RPMI8226 (cell line): ENCODE results near the gene LAMA1.
"Not testable (repeated sequence)": the region's sequence is repeated elsewhere in the genome, so short reads cannot be mapped to it uniquely, and the experiment has no call there.

ENCODE experiments used
- DNase-seq: peaks from one replicate; pipeline ENCODE4 v3.0.0-alpha.2; 2015

LAMA1 gene, protein sequence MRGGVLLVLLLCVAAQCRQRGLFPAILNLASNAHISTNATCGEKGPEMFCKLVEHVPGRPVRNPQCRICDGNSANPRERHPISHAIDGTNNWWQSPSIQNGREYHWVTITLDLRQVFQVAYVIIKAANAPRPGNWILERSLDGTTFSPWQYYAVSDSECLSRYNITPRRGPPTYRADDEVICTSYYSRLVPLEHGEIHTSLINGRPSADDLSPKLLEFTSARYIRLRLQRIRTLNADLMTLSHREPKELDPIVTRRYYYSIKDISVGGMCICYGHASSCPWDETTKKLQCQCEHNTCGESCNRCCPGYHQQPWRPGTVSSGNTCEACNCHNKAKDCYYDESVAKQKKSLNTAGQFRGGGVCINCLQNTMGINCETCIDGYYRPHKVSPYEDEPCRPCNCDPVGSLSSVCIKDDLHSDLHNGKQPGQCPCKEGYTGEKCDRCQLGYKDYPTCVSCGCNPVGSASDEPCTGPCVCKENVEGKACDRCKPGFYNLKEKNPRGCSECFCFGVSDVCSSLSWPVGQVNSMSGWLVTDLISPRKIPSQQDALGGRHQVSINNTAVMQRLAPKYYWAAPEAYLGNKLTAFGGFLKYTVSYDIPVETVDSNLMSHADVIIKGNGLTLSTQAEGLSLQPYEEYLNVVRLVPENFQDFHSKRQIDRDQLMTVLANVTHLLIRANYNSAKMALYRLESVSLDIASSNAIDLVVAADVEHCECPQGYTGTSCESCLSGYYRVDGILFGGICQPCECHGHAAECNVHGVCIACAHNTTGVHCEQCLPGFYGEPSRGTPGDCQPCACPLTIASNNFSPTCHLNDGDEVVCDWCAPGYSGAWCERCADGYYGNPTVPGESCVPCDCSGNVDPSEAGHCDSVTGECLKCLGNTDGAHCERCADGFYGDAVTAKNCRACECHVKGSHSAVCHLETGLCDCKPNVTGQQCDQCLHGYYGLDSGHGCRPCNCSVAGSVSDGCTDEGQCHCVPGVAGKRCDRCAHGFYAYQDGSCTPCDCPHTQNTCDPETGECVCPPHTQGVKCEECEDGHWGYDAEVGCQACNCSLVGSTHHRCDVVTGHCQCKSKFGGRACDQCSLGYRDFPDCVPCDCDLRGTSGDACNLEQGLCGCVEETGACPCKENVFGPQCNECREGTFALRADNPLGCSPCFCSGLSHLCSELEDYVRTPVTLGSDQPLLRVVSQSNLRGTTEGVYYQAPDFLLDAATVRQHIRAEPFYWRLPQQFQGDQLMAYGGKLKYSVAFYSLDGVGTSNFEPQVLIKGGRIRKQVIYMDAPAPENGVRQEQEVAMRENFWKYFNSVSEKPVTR (N-terminal part only)

DNA sequence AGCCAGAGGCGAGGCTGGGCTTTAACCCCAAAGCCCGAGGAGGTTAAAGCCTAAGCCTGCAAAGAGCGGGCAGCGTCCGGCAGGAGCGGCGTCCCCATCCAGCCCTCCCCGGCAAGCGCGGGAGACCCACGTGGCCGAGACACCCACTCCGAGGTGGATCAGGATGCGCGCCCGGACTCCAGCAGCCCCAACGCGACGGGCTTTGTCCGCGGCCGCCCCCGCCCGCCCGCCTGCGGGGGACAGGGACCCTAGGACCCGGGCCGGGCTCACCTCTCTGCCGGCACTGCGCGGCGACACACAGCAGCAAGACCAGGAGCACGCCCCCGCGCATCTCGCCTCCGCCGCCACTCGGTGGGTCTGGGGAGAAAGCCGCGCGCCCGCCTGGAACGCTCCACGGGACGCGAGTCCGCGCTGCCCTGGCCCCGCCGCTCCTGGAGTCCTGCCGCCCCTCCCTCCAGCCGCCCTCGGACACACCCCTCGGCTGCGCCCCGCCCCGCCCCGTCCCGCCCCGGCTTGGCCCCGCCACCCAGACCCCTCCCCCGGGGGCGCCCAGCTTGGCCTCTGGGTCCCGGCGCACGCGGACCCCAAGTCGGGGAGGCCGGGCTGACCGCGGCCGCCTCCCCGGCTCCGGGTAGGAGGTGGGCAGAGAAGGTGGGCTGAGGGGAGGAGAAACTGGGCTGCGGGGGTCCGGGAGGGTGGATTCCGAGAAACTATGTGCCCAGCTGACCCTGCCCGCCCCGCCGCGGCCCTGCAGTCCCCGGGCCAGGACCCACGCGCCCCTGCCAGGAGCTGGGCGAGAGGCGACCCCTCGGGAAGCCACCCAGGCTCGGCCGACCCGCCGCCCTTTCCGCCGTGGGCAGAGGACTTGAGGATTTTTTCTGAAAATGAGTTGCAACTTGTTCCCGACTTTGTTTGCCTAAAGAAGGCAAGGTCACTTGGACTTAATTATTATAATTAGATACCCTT is at the start of gene LAMA1:
Gene LAMA1, minus strand, starts transcription at position 408 of the 966 bp plus-strand sequence. Its CDS starts 77 bp downstream, at position 331.
- DNase-seq = no peak

GRCh38 chr18:7165846-7166393 is 48.3 kb upstream of the LAMA1 start:
- DNase-seq = no peak

DNA sequence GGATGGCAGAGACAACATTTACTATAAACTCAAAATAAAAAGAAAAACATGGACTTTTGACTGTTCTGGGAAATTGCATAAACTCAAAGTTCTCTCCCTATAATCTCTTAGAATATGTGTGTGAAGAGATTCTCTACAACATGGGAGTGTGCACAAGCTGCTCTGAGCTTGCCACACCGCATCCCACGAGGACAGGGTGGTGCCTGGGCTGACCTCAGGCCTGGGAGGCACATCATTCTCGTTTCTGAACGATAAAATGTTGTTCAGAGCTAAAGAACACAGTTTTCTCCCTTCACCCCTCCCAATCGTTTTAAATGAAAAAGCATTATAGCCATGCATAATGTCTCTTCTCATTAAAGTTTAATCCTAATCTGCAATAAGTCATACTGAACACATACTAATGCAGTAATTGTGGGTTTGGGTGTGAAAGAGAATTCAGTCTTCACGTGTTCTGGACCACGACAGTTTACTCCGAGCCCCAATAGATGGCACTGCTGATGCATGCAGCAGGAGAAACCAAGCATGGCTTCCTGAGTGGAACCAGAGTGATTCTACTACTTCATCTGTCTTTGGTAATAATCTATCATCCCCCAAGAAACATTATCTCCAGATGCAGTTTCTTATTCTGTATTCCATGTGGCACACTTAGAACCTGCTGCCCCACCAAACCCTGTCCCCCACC is 46.9 kb upstream of the LAMA1 start:
- peak; percentile 20 for DNase-seq

DNA sequence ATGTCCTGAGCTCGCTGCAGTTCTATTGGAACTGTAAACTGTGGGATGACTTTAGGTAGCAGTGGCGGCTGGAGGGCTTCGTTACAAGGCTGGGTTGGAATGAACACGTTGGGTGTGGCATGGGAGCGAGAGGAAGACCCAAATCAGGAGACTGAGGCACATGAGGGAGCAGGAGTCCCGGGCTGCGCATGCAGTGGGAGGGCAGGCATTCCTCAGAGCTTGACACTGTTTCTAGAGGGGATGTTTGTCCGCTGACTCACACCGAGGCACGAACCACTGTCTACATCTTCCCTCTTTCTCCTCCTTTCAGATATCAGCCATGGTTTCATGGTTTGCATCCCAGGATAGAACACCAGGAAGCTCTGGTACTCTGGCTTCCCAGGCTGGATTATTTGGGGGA is 40.6 kb upstream of the LAMA1 start:
- DNase-seq = no peak

- no peak for DNase-seq
Measured at GRCh38 chr18:7157760-7158159, 40.2 kb upstream of the LAMA1 start.

- DNase-seq = no peak
Measured at GRCh38 chr18:7155887-7156286, 38.3 kb upstream of the LAMA1 start.

GRCh38 chr18:7155092-7155491 is 37.5 kb upstream of the LAMA1 start:
- DNase-seq = no peak

- DNase-seq = no peak
Measured at GRCh38 chr18:7152440-7152839, 34.8 kb upstream of the LAMA1 start.

- DNase-seq = no peak
Measured at GRCh38 chr18:7147399-7147798, 29.8 kb upstream of the LAMA1 start.

DNA sequence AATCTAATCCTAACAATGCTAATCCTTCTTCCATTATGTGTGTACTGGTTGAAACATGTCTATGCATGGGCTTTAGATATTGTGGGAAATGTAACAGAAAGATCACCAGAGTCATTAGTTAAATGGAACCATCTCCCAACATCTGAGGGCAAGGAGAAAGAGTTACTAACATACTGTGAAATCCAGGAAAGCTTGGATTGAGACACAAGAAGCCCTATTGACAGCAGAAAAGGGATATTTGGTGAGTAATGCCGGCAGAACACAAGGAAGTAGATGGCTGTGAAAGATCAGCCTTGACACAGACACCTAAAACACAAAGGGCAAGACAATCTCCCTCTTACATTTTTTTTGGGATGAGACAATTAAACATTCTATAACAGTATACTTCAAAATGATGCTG is 28.5 kb upstream of the LAMA1 start:
- DNase-seq = no peak

DNA sequence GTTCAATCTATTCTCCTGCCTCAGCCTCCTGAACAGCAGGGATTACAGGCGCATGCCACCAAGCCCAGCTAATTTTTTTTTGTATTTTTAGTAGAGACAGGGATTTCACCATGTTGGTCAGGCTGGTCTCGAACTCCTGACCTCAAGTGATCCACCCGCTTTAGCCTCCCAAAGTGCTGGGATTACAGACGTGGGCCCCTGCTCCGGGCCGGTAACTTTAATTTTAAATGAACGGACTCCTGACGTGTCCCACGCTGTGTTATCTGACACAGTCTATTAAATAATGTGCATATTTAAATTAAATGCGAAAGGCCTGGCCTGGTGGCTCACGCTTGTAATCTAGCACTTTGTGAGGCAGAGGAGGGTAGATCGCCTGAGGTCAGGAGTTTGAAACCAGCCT is 27.3 kb upstream of the LAMA1 start:
- DNase-seq = not testable (repeated sequence)

- DNase-seq = no peak
Measured at GRCh38 chr18:7141287-7141686, 23.7 kb upstream of the LAMA1 start.

GRCh38 chr18:7139409-7139808 is 21.8 kb upstream of the LAMA1 start:
- DNase-seq = no peak

- no peak for DNase-seq
Measured at GRCh38 chr18:7133181-7133580, 15.6 kb upstream of the LAMA1 start.

- no peak for DNase-seq
Measured at GRCh38 chr18:7132356-7133150, 15.0 kb upstream of the LAMA1 start.

- no peak for DNase-seq
Measured at GRCh38 chr18:7122376-7122775, 4.8 kb upstream of the LAMA1 start.

DNA sequence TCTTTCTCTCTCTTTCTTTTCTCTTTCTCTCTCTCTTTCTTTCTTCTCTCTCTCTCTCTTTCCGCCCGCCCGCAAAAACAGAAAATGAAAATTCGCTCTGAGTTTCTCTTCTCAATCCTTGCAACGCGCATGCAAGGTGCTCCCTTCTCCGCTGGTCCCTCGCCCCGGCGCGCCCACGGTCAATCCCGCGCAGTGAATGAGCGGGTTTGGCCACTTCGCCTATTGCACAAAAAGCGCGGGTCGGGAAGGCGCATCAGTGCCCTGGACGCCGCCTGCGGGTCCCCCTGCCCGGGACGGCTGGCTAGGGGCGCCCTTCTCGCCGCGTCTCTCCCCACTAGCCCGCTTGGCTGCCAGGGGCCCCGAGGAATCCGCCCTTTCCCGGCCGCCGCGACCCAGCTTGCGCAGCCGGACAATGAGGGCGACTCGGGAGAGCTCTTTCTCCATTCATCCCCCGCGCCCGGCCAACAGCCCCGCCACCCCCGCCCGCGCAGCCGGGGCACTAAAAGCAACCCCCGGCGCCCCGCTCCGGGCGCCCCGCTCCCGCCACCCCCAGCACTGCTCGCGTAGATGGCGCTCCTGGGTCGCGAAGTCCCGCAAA is 706 bp downstream of the LAMA1 start:
- DNase-seq = no peak

GRCh38 chr18:7116001-7116730 is 1.4 kb downstream of the LAMA1 start:
- DNase-seq = no peak

GRCh38 chr18:7112936-7113335 is 4.7 kb downstream of the LAMA1 start:
- no peak for DNase-seq
